Astrocyte (in vitro differentiated cells and primary cell): Measurements from ENCODE around the gene RADX. TPM values are rescaled to one million over a fixed set of nuclear protein-coding genes. Genes with fewer than 3 reads are reported as not detected.

Experiments
- DNase-seq: peaks from one replicate; pipeline ENCODE4 v3.0.0-alpha.2; 2010; ENCODE audit warnings: low read depth
- FAIRE-seq: peaks from 2 replicates; lab custom pipeline; 2011; peaks lifted over from hg19 to GRCh38; lab: Jason Lieb, UNC
- H2AFZ ChIP-seq: 2 replicates; pipeline ENCODE4 v1.6.0; 2012; ENCODE audit warnings: low read depth, low read length, inconsistent platforms
- H3K27ac ChIP-seq: 2 replicates; pipeline ENCODE4 v1.5.1; 2011; ENCODE audit warnings: low read depth, low read length, inconsistent platforms
- H3K27me3 ChIP-seq: 2 replicates; pipeline ENCODE4 v1.6.0; 2011; ENCODE audit warnings: low read length, inconsistent platforms; ENCODE audit not compliant: insufficient read depth
- H3K36me3 ChIP-seq: 2 replicates; pipeline ENCODE4 v1.5.1; 2011; ENCODE audit warnings: low read length, inconsistent platforms; ENCODE audit not compliant: insufficient read depth
- H3K4me1 ChIP-seq: 2 replicates; pipeline ENCODE4 v1.5.1; 2011; ENCODE audit warnings: low read length, inconsistent platforms; ENCODE audit not compliant: insufficient read depth
- H3K4me2 ChIP-seq: 2 replicates; pipeline ENCODE4 v1.6.0; 2012; ENCODE audit warnings: low read length, inconsistent platforms
- H3K4me3 ChIP-seq: 2 replicates; pipeline ENCODE4 v1.5.1; 2011; ENCODE audit warnings: low read depth, mild to moderate bottlenecking, low read length, inconsistent platforms; ENCODE audit not compliant: insufficient read depth
- H3K79me2 ChIP-seq: 2 replicates; pipeline ENCODE4 v1.6.0; 2012; ENCODE audit warnings: mild to moderate bottlenecking, low read length, inconsistent platforms; ENCODE audit not compliant: insufficient read depth
- H3K9ac ChIP-seq: 2 replicates; pipeline ENCODE4 v1.6.0; 2012; ENCODE audit warnings: mild to moderate bottlenecking, low read length, inconsistent platforms
- H3K9me3 ChIP-seq: 2 replicates; pipeline ENCODE4 v1.5.1; 2012; ENCODE audit warnings: low read depth, mild to moderate bottlenecking, low read length, inconsistent platforms; ENCODE audit not compliant: insufficient read depth
- H4K20me1 ChIP-seq: 2 replicates; pipeline ENCODE4 v1.6.0; 2012; ENCODE audit warnings: low read length, inconsistent platforms; ENCODE audit not compliant: insufficient read depth
- H3K27ac Mint-ChIP-seq: one replicate; pipeline ENCODE4 v1.8.0; 2021; ENCODE audit warnings: mild to moderate bottlenecking, mixed read lengths; ENCODE audit not compliant: unreplicated experiment
- H3K27me3 Mint-ChIP-seq: one replicate; pipeline ENCODE4 v1.8.0; 2021; ENCODE audit warnings: low read depth, mixed read lengths; ENCODE audit not compliant: unreplicated experiment
- H3K36me3 Mint-ChIP-seq: one replicate; pipeline ENCODE4 v1.8.0; 2021; ENCODE audit warnings: low read depth, mixed read lengths; ENCODE audit not compliant: unreplicated experiment
- H3K4me1 Mint-ChIP-seq: one replicate; pipeline ENCODE4 v1.8.0; 2021; ENCODE audit warnings: low read depth, mixed read lengths; ENCODE audit not compliant: unreplicated experiment
- H3K4me3 Mint-ChIP-seq: one replicate; pipeline ENCODE4 v1.8.0; 2021; ENCODE audit warnings: mild to moderate bottlenecking, moderate library complexity, mixed read lengths; ENCODE audit not compliant: unreplicated experiment
- H3K9me3 Mint-ChIP-seq: one replicate; pipeline ENCODE4 v1.8.0; 2021; ENCODE audit warnings: mild to moderate bottlenecking, mixed read lengths; ENCODE audit not compliant: unreplicated experiment
- CTCF ChIP-seq: IDR thresholded peaks from 2 replicates; pipeline ENCODE4 v1.5.1; 2011; ENCODE audit warnings: low read depth, mild to moderate bottlenecking, inconsistent platforms, low read length, moderate library complexity; ENCODE audit not compliant: insufficient read depth
- EZH2 ChIP-seq: IDR thresholded peaks from 2 replicates; pipeline ENCODE4 v1.6.1; 2012; ENCODE audit warnings: mild to moderate bottlenecking, low read length, inconsistent platforms; ENCODE audit not compliant: insufficient read depth
- total RNA-seq: library from RNA; stranded (reverse); gene quantifications from 2 replicates; pipeline ENCODE4 v1.2.1, GENCODE V29; 2021

RADX gene
- total RNA-seq, 1 donor from 2014 or later = 3.0 TPM

GRCh38 chrX:106692425-106693065, 80.8 kb downstream of the RADX start:
- Histone ChIP-seq H2AFZ (no peak overlapping the region), H3K9me3 (no peaks in the 10 kb centered on the region), H3K27me3 (no peaks in the 10 kb centered on the region), H3K36me3 (no peaks in the 10 kb centered on the region), H3K27ac (no peak overlapping the region), H3K4me3 (no peak overlapping the region), H4K20me1 (no peaks in the 10 kb centered on the region), H3K4me2 (no peak overlapping the region), H3K4me1 (no peaks in the 10 kb centered on the region), H3K79me2 (no peaks in the 10 kb centered on the region), H3K9ac (no peak overlapping the region)
- H3K4me3 Mint-ChIP-seq = no peak overlapping the region
- no peaks in the 10 kb centered on the region for H3K36me3 Mint-ChIP-seq
- no peaks in the 10 kb centered on the region for H3K9me3 Mint-ChIP-seq
- peaks cover 2% of the 10 kb centered on the region for H3K27me3 Mint-ChIP-seq
- TF ChIP-seq EZH2 (no peak), CTCF (no peak)
- no peak overlapping the region for H3K27ac Mint-ChIP-seq
- FAIRE-seq = no peak
- no peaks in the 10 kb centered on the region for H3K4me1 Mint-ChIP-seq
- no peak for DNase-seq

GRCh38 chrX:106696502-106696901, 84.7 kb downstream of the RADX start:
- Mint-ChIP-seq H3K4me3 (no peak overlapping the region), H3K36me3 (no peaks in the 10 kb centered on the region), H3K27me3 (no peaks in the 10 kb centered on the region), H3K4me1 (peaks cover 11% of the 10 kb centered on the region), H3K9me3 (peaks cover 2% of the 10 kb centered on the region), H3K27ac (no peak overlapping the region)
- Histone ChIP-seq H3K79me2 (no peaks in the 10 kb centered on the region), H3K27ac (no peak overlapping the region), H3K9me3 (no peaks in the 10 kb centered on the region), H4K20me1 (no peaks in the 10 kb centered on the region), H3K4me2 (no peak overlapping the region), H3K9ac (no peak overlapping the region), H2AFZ (no peak overlapping the region), H3K4me3 (no peak overlapping the region), H3K27me3 (no peaks in the 10 kb centered on the region), H3K4me1 (peaks cover 9% of the 10 kb centered on the region), H3K36me3 (no peaks in the 10 kb centered on the region)
- TF ChIP-seq EZH2 (no peak), CTCF (no peak)
- FAIRE-seq (peak; percentile 26), DNase-seq (no peak)

GRCh38 chrX:106698693-106699092, 86.9 kb downstream of the RADX start:
- Mint-ChIP-seq H3K4me3 (no peak overlapping the region), H3K4me1 (peaks cover 11% of the 10 kb centered on the region), H3K27me3 (no peaks in the 10 kb centered on the region), H3K9me3 (peaks cover 2% of the 10 kb centered on the region), H3K27ac (peak overlapping the region; percentile 2), H3K36me3 (no peaks in the 10 kb centered on the region)
- DNase-seq (peak; percentile 38), FAIRE-seq (no peak)
- H3K4me3 ChIP-seq = no peak overlapping the region
- peak overlapping the region; percentile 19 for H3K27ac ChIP-seq
- H3K27me3 ChIP-seq = no peaks in the 10 kb centered on the region
- no peaks in the 10 kb centered on the region for H3K36me3 ChIP-seq
- H4K20me1 ChIP-seq = no peaks in the 10 kb centered on the region
- TF ChIP-seq EZH2 = no peak
- TF ChIP-seq CTCF = no peak
- no peaks in the 10 kb centered on the region for H3K9me3 ChIP-seq
- H3K4me2 ChIP-seq = peak overlapping the region; percentile 33
- H2AFZ ChIP-seq = peak overlapping the region; percentile 66
- H3K4me1 ChIP-seq = peaks cover 9% of the 10 kb centered on the region
- no peaks in the 10 kb centered on the region for H3K79me2 ChIP-seq
- H3K9ac ChIP-seq = no peak overlapping the region
